ACHN (cell line): ENCODE data around the gene USP50.
"Not testable (repeated sequence)": the region's sequence is repeated elsewhere in the genome, so short reads cannot be mapped to it uniquely, and the experiment has no call there.

Experiments used
- DNase-seq: peaks from one replicate; pipeline ENCODE4 v3.0.0-alpha.2; 2015
- in situ Hi-C: cut with HindIII; loops from 2 replicates; pipeline ENCODE4 v1.10.0; 2017; ENCODE audit warnings: low sequenced_read_pairs, low pct_ligation_motif_present, low pct_unique_long_range_greater_than_20kb

USP50 gene

DNA sequence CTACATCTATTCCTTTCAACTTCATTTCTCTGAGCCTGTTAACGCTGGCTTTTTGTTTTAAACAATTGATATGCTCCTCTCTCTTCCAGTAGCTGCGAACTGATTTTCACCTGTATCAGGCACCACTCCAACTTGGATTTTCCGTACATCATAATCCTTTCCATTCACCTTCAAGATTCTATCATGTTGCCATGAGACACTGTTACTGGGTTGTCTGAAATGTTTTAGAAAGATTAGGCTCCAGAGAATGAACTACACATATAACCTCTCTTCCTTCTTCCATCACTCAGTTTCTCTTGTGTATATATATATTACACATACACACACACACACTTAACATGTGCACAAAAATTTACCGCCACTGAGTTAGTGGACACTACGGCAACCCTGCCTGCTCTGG, at the start of gene USP50:
Gene USP50, minus strand, starts transcription at position 101 of the 400 bp plus-strand sequence. CDS start 141 bp downstream, outside the sequence.
- in situ Hi-C loops: no loop called here
- no peak for DNase-seq

DNA sequence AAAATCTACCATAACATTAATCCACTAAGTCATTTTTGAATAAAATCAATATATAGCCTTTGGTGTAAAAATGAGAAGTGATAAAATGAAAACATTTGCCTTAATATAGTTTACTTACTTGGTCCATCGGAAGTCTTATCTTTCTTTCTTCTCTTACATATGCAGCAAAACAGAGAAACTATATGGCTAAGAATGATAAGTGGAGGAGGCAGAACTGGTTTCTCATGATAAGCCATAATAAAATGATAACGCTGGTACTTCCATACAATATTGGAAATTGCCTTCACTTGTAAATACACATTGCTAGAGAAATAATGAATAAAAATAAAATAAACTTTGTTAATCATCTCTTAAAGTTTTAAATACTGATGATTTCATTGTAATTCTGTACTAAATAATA, 47.8 kb upstream of the USP50 start:
- in situ Hi-C loops: no loop called here
- no peak for DNase-seq

DNA sequence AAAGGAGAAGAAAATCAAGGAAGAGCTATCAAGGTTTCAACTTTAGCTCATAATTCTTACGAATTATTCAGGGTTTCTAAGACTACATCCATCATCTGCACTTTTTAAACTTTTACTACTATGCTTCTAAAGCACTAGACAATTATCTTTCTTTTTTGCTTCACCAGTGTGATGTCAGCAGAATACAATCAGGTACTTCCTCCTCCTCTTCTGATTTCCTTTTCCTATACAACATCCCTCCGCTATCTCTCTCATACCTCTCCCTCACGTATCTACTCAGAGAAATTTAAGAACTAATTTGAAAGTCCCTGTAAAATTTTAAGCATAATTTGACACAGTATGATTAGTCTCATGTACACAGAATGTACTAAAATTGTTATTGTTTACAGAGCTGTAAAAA, 47.3 kb upstream of the USP50 start:
- no peak for DNase-seq
- in situ Hi-C loops: no loop called here

GRCh38 chr15:50590288-50590687, 43.8 kb upstream of the USP50 start:
- DNase-seq: no peak
- in situ Hi-C loops: no loop called here

- no peak for DNase-seq
- in situ Hi-C loops: no loop called here
These were observed 31.0 kb upstream of the USP50 start for GRCh38 chr15:50577492-50577891.

DNA sequence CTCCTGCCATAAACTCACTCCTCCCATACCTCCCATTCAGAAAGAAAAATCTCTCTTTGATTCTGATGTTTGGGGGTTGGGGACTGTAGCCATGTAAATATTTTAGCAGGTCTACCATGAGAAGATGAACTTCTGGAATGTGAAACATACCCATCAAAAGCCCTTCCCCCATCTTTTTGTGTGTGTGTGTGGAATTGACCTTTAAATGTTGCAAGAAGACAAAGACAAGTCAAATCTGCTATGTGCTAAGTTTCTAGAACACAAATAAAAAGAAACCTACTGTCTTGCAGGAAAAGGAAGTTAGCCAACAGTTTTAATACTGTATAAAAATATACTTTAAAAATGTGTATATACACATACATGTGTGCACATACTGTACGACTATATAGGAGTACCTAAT, 29.7 kb upstream of the USP50 start:
- DNase-seq: no peak
- in situ Hi-C loops: no loop called here

DNA sequence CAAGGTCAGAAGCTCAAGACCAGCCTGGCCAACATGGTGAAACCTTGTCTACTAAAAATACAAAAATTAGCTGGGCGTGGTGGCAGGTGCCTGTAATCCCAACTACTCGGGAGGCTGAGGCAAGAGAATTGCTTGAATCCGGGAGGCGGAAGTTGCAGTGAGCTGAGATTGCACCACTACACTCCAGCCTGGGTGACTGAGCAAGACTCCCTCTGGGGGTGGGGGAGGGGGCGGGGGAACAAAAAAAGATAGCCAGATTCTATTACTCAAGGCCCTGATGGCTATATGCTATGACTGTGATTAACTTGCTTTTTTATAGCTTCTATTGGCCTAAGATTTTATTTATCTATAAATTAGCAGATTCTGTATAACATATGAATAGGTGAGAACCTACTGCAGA, 27.4 kb upstream of the USP50 start:
- in situ Hi-C loops, DNase-seq: not testable (repeated sequence)

DNA sequence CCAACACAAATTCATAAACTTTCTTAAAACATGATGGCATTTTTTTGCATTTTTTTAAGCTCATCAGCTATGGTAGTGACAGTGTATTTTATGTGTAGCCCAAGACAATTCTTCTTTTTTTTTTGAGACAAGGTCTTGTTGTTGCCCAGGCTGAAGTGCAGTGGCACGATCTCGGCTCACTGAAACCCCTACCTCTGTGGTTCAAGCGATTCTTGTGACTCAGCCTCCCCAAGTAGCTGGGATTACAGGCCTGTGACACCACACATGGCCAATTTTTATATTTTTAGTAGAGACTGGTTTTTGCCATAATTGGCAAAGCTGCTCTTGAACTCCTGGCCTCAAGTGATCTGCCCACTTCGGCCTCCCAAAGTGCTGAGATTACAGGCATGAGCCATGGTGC, 17.3 kb upstream of the USP50 start:
- in situ Hi-C loops: no loop called here
- no peak for DNase-seq

DNA sequence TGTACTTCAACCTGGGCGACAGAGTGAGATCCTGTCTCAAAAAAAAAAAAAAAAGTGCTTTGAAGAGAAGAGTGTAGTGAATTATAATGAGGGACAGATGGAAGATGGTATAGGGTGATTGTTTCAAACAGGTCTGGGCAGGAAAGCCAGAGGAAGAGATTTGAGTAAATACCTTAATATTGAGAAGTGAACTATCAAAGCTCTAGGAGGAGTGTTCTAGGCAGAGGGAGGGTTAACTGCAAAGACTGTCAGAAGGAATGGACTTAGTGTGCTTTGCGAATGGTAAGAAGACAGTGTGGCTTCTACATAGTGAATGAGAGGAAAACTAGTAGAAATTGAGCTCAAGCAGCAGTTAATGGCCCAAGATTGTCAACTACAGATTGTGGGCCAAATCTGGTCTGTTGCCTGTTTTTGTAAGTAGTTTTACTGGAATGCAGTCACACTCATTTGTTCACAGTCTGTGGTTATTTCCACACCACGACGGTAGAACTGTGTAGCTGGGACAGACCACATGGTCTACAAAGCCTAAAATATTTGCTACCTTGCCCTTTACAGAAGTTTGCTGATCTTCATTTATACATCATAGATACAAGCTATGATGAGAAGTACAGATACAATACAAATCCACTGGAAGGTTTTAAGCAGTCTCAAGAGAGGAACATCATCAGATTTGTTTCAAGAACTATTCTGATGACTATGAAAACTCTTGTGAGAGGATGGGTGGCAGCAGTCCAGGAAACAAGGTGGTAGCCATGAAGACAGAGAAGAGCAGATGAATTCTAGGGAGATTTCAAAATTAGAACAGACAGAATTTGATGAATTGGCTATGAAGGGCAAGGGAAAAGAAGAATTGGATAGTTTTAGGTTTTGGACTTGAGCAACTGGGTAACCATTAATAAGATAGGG, 16.5 kb upstream of the USP50 start:
- in situ Hi-C loops: no loop called here
- DNase-seq: no peak

DNA sequence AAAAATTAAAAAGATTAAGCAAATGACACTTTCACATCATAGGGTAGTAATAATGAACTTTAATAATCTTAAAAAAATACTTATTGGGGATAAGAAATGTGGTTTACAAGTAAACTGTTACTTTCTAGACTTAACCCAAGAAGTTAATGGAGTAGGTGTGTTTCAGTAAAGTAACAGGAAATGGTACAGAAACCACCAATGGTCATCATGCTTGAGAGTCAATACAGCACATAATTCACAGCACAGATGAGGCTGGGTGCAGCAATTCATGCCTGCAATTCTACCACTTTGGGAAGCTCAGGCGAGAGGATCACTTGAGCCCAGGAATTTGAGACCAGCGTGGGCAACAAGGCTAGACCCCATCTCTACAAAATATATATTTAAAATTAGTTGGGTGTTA, 11.5 kb upstream of the USP50 start:
- no peak for DNase-seq
- in situ Hi-C loops: no loop called here

DNA sequence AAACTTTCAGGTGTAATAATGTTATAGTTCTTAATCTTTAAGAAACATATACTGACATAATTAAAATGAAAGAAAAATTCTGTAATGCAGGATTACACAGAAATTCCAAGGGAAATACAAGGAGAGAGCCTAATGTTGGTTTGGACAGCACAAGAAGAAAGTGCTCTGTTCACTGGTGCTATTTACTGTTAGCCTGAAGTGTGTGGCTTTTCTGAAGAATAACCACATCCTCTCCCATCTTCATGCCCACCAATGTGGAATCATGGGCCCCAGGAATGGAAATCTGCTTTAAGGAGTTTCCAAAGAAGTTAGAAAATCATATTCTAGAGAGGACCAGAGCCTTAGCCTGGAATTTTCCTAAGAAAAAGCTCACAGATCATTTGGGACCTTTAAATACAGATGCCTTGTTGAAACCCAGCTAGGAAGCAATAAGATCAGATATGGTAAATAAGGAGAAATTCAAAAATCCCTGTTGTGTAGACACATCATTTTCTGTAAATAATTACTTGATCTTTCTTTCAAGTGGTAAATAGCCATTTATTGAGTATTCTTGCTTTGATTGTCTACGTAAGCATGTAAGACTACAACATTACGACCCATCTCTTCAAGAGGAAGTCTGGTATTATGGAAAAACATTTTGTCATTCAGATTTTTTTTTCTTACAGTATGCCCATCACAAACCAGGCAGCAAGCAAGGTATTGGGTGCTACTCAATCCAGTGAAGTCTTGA, 10.3 kb upstream of the USP50 start:
- no peak for DNase-seq
- in situ Hi-C loops: no loop called here

DNA sequence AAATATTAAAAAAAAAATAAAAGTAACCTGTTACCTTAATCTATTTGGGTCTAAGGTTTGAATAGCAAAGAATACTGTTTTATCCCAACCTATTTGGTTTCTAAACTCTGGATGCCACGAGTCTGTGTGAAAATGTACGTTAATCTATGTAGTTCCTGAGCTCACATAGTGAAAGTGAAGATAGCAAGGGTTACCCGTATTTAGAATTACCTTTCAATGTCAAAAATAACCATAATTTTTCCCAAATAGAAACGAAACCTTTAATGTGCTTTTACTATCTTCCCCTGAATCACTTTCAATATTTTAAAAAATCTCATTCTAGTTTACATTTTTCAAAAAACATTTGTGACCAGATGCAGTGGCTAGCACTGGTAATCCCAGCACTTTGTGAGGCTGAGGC, 5.8 kb upstream of the USP50 start:
- DNase-seq: no peak
- in situ Hi-C loops: no loop called here

DNA sequence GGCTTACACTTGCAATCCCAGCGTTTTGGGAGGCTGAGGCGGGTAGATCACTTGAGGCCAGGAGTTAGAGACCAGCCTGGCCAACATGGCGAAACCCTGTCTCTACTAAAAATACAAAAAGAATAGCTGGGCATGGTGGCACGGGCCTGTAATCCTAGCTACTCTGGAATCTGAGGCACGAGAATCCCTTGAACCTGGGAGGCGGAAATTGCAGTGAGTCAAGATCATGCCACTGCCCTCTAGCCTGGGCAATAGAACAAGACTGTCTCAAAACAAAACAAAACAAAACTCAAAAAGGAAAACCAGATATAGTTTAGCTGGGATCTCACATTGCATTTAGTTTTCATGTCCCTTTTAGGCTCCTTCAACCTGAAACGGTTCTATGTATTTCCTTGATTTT, 2.9 kb upstream of the USP50 start:
- in situ Hi-C loops: no loop called here
- DNase-seq: no peak

- DNase-seq: no peak
- in situ Hi-C loops: no loop called here
These were observed 2.1 kb downstream of the USP50 start for GRCh38 chr15:50544368-50544767.

- DNase-seq: no peak
- in situ Hi-C loops: no loop called here
These were observed 2.9 kb downstream of the USP50 start for GRCh38 chr15:50543556-50543955.

GRCh38 chr15:50542887-50543210, 3.6 kb downstream of the USP50 start:
- DNase-seq: no peak
- in situ Hi-C loops: no loop called here

DNA sequence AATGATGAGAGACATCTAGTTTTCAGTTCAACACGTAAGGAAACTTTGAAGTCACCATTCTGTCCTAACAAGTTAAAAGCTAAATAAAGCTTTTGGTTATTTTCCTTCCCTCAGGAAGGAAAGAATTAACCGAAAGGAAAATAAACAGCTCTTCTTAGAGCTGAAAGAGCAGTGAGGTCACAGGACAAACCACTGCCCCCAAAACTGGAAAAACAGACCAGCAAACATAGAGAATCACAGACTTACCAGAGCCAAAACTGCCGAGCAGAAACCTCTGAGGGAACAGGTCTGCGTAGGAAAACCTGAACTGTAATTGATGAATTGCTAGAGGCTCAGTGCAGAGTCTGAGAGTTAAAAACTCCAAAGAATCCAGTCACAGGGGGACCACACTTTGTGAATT, 14.7 kb downstream of the USP50 start:
- in situ Hi-C loops: no loop called here
- DNase-seq: no peak

GRCh38 chr15:50531163-50531562, 15.3 kb downstream of the USP50 start:
- DNase-seq: no peak
- in situ Hi-C loops: no loop called here

DNA sequence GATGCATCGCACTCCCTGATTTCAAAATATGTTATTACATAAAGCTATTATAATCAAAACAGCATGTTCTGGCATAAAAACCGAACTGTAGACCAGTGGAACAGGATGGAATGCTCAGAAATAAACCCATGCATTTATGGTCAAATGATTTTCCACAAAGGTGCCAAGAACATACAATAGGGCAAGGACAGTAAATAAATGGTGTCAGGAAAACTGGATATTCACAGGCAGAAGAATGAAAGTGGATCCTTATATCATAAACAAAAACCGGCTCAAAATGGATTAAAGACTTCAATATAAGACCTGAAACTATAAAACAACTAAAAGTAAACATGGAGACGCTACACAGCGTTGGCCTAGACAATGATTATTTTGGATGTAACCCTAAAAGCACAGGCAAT, 22.6 kb downstream of the USP50 start:
- in situ Hi-C loops: no loop called here
- no peak for DNase-seq
